ENCODE results near the gene RNU1-2.

- TF ChIP-seq CTCF (IDR thresholded peaks at IDR 0.05): no peak
- no peak for TF ChIP-seq POLR2A (IDR thresholded peaks at IDR 0.05)
Observed at GRCh38 chr1:16907870-16908758, 12.3 kb downstream of the RNU1-2 start.

Measured in ovary (tissue), 3 donors.